Hematopoietic multipotent progenitor cell treated with erythropoietin and hydrocortisone succinate and interleukin-3 and kit ligand, for 8 days (in vitro differentiated cells): ENCODE data around the gene MPZL1.

Source experiments
- DNase-seq: peaks from one replicate; pipeline ENCODE4 v3.0.0-alpha.2; 2015

MPZL1 gene

DNA sequence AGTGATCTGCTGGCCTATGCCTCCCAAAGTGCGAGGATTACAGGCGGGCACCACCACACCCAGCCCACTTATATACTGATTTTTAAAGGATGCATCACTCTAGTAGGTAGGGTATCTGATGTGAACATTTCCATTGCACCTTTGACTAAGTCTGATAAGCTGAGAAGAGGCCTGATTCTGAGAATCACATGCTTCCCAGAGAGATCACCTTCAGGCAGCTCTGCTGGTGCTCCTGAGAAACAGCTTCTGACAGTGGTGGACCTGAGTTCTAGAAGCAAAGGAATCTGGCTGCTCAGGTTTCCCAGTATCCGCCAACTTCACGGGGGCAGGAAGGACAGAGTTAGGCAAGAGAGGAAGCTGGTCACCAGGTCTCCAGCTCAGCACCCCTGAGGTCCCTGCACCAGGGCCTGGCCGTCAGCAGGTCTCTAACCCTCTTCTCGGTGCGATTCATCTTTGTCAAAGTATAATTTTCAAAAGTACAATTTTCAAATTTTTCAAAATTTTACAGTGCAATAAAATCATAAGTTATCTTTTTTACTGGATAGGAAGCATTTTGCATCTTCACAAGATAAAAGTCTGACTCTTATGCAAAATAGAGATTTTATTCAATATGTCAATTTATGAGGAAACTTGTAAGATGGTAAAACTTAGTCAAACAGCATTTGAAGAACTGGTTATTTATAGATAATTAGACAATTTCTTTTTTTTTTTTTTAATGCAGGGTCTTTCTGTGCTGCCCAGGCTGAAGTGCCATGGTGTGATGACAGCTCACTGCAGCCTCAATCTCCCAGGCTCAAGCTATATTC is 25.8 kb upstream of the MPZL1 start:
- DNase-seq = no peak

DNA sequence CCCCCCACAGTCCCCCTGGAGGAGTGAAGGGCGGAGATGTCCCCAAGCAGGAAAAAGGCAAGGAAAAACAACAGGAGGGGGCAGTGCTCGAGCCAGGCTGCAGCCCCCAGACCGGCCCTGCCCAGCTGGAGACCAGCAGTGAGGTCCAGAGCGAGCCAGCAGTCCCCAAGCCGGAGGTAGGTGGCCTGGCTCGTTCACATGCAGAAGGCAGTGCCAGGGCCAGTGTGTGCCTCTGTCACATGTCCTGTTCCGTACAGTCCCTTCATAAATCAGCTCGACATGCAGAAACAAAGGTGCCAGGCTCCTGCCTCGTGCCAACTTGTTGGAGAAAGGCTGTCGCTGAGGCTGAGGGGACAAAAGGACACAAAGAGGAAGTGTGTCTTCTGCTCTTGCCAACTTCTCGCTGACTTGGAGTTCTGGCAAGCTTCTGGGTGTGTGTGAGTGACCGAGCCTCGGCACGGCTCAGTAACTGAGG is 24.1 kb upstream of the MPZL1 start:
- DNase-seq = no peak

DNA sequence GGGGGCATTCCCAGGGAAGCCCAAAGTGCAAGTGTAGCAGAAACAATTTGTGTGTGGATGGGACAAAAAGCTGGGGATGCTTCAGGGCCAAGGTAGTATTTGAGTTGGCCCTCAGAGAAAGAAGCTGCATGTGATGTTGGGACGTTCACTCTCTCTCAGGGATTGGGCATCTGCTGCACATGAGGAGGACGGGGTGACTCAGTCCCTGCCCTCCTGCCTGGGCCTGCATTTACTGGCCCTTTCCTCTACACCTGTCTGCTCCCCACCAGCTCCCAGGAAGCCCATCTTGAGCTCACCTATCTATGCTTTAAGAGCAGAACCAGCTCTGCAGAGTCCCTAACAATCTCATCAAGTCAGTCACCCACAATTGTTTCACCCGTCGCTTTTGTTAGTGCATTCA is 23.5 kb upstream of the MPZL1 start:
- no peak for DNase-seq

DNA sequence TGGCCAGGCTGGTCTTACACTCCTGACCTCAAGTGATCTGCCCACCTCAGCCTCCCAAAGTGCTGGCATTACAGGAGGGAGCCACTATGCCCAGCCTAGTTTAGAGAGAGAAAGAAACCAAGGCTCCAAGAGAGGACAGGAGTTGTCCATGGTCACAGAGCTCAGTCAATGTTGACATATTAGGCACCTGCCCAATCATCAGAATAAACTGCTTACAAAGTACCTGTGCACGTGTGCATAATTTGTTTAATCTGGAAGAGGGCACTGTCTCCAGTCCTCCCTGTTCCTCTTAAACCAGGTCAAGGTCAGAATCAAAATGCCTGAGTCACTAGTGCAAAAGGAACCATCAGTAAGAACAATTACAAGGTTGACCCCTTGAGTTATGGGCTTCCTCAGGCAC is 20.3 kb upstream of the MPZL1 start:
- DNase-seq = no peak

DNA sequence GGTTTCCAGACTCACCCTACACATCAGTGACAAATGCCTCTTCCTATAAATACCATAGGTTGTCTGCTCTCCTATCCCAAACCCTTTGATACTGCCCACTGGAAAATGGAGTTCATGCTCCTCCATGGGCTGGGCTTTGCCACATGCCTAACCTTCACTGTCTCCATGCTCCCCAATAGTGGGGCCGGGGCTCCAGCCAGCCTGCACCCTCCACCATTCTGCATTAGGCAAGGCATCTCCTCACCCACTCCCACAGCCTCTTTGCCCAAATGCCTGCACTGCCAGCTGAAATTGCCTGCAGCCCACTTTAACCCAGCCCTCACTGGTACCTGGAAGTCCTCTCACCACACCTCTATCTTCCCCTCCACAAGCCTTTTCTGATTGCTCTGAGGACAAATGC is 18.2 kb upstream of the MPZL1 start:
- no peak for DNase-seq

DNA sequence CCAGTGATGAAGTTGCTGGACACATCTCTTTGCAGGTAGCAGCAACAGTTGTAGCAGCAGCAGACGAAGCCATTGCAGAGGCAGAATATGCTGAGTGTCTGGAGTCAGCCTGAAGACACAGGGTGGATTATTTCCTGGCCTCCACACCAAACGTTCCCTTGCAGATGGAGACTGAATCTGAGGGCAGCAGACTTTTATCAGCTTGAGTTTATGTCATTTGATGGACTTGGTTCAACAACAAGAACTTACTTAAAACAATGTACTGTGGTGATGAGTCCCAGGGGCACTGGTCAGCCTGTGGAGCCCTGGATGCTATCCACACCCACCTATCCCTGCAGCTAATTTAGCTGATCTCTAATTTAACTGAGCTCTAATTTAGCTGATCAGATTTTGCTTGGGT is 17.1 kb upstream of the MPZL1 start:
- no peak for DNase-seq

DNA sequence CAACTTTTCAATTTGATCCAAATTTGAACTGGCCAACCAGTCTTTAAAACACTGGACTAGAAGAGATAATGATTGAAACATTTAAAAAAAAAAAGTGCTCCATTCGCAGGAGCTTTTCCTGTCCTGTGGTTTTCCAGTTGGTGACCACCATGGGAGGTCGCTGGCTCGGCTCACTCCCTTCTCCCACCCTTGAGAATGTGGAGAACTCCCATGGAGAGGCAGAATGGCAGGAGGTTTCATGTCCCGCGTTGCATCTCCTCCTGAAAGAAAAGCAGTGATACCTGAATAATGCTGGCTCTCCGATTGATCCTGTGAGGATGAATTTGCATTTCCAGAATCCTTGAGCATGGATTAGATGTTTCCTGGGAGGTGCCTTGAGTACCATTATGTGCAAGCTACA is 16.5 kb upstream of the MPZL1 start:
- no peak for DNase-seq

DNA sequence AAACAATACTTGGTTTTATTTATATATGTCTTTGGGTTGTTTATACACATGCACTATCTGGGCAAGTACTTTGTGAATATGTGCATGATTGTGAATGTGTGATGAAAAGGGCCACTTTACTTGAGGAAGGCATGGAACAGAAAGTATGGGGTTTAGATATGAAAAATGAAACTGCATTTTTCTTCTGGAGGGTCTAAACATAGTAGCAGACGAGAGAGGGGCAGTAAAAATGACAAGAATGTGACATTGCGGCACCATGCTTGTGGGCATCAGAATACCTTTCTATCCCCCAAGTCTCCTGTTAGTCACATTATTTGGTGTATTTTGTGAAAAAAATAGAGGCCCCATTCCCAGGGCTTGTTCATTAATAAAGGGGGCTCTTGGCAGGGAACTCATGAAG is 15.4 kb upstream of the MPZL1 start:
- DNase-seq = no peak

DNA sequence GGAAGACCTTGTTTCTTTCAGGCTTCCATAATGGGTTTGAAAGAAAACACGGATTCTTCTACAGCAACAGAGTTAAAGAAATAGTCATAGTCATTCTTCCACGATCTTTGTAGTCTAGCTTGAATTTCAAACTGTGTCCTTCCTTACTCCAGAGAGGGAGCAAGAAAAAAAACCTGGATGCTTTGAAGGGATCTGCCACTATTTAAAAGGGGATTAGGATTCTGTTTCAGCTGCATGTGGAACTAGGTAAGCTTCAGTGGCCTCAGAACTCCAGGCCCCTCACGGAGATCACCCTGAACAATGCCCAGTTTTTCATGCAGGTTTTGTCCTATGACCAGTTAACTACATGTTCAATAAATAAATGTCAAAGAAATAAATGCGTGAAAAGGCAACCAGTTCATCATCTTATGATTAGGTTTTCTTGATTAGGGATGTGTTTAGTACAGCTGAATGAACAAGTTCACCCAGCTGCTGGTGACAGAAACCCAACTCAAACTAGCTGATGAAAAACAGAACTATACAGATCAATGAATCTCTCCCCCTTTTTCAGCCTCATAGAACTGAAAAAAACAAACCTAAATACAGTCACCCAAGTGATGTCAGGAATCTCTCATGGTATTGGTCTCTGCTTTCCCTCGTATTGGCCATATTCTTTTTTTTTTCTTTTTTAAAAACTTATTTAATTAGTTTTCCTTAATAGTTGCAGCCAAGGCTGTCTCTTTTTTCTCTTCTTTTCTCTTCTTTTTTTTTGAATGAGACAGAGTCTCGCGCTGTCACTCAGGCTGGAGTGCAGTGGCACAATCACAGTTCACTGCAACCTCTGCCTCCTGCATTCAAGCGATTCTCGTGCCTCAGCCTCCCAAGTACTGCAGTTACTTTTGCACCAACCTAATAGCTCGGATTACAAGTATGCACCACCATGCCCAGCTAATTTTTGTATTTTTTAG is 14.6 kb upstream of the MPZL1 start:
- no peak for DNase-seq

DNA sequence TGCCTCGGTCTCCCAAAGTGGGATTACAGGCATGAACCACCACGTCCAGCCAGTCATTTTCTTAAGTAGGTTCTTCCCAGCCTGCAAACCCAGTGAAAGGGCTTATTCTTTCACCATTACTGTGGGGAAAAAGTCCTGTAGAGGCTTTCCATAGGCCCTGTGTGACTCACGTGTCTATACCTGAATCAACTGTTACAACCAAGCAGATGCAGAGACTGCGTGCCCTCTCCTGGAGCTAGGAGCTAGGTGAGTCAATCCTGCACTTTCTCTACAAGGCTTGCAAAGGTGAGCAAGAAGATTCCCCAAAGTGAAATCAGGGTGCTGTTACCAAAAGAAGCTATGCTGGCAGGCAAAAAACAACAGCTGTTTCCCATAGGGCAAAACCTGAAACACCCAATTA is 13.8 kb upstream of the MPZL1 start:
- DNase-seq = no peak

DNA sequence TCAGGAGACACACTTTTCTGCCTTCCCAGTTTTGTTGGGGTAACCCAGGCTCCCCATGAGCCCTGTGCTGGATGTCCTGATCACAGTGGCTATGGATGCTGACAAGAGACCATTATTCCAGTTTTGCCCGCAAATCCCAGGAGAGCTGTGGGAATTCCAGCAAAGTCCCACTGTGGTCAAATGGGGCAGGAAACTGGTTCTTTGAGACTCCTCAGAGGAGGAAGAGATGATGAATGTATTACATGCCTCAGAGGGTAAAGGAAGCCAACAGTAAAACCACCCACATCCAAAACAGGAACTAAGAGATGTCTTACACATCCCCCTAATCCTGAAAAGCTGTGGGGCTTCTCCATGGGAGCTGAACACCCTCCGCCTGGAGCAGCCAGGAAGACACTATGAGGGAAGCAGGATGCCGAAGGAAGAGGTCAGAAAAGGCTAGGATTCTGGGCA is 12.8 kb upstream of the MPZL1 start:
- no peak for DNase-seq

DNA sequence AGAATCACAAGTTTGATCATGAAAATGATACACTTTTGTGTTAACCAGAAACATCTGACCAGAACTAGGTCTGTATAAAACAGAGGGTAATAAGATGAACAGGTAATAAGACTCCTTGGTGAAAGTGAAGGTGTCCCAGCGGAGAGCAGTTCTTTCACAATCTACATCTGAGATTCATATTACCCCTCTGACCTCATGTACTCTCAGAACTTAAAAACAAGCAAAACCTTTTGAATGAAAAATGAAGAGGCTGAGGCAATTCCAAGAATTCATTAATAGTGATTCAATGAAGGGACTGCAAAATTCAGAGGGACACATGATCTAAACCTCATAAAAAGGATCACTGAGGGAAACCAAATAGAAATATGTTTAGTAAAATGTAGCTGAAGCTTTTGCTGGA is 10.9 kb upstream of the MPZL1 start:
- DNase-seq = no peak

DNA sequence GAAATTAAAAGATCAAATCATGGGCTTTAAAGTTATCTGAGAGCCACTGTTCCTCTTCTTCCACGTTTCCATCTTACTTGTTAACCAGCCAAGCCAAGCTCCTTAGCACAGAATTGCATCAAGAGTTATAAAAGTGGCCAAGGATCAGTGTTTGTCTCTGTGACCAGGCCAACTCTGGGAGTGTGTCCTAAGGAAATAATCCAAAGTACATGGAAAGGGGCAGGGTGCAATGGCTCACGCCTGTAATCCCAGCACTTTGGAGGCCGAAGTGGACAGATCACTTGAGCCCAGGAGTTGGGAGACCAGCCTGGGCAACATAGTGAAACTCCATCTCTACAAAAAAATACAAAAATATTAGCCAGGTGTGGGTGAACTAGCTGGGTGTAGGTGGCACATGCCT is 10.0 kb upstream of the MPZL1 start:
- DNase-seq = no peak

DNA sequence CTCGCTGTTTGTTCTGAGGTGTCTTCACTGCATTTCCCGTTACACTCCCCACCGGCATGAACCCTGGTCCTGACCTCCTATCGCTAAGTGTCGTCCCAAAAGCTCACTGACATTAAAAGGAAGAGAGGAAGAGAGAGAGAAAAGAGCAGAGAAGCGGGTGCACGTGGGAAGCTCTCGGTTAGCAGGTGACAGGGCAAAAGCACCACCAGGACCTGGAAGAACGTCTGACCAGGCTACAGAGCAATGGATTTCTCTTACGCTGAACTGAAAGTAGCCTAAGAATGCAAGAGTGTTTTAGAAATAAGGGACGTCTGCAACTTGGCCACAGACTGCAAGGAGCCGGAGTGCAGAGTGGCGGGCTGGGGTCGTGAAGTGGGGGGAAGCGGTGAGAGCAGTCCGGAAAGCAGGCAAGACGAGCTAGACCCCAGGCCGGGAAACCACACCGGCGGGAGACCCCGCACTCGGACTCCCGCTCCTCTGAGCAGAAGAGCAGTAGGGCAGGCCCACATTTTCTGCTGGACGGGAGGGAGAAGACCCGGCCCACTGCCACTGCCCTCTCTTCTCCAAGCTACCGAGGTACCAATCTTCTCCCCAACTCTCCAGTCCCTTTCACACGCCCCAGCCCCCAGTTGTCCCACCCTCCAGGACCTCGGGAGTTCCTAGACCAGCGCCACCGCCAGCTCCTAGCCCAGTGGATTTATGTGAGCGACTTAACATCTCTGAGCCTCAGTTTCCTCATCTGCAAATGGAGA is 8.3 kb upstream of the MPZL1 start:
- DNase-seq = peak; percentile 32

DNA sequence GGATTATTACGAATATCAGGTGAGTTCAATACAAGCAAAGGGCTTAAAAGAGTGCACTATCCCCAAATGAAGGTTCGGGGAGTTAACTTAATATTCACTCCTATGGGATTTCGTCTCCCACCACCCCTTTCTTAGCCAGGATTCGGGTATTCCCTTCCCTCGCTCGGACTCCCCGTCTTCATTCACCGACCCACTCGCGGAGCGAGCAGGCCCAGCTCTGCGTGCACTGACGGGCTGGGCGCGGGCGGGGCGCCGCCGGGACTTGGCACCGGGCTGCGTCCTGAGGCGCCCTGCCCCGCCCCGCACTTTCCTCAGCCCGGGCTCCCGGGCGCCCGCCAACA is 7.7 kb upstream of the MPZL1 start:
- peak; percentile 86 for DNase-seq

DNA sequence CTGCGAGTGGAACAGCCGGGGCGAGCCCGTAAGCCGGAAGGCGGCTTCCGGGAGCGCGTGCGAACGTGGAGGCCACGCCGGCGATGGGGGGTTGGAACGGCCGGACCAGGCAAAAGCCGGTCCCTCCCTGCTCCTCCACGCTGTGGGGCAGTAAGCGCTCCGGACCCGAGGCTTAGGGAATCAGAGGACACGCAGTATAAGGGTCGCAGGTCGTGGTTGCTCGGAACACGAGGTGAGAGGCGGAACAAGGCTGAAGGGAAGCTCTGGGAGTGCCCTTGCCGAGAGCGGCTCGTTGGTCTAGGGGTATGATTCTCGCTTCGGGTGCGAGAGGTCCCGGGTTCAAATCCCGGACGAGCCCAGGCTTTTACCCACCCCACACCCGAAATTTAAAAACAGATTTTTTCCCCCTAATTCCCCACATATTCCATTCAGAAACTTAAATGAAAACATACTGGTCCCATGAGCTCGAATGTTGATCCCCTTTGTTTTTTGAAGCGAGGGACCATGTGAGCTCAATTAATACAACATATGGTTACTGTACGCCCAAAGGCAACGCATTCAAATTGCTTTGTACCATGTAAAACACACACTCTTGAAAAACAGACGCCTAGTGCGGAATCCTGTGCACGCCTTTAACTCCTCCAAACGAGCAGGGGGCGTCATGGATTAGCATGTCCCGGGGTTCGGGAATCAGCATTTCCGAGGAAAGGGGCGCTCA is 7.2 kb upstream of the MPZL1 start:
- peak; percentile 90 for DNase-seq

DNA sequence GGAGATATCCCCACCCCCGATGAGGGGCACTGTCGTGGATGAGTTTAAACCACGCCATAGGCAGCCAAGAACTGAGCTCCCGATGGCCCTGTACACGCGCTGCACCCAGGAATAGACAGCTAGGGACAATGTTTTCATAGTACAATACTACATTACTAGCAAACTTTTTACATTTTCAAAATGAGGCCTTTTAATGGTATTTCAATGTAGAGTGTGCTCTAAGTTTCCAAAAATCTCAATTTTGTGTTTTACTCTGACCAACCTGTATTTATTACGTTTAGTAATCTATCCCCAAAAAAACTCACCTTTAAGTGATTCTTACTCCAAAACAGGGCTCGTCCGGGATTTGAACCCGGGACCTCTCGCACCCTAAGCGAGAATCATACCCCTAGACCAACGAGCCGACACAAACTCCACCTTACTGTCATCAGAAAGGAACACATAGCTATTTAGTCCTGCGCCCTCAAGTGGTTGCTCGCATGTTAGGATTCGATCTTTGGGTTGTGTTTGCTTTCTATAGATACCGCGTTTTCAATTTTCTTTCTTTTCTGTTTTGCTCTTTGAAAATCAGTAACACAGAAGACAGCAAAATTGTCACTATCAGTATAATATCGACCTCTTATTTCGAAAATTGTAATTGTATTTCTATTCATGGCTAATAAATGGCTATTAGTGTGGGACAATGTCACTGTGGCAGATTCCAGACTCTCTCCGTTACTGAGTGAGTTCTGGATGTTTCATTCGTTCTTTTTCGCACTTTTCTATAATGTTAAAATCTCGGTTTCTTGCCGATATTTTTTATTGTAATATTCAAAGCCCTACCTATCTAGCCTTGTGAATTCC is 6.4 kb upstream of the MPZL1 start:
- peak; percentile 93 for DNase-seq

DNA sequence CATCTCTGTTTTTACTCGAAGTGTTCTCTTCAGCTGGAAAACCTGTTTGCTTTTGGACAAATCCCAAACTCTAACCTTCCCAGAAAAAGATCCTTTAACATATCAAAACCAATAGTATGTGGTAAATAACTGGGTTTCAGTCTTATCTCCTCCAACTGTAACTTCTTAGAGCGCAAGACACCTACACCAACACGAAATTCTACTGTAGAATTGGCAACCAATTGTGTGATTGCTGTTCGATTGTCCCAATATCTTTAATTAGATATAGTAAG is 5.8 kb upstream of the MPZL1 start:
- DNase-seq = no peak

DNA sequence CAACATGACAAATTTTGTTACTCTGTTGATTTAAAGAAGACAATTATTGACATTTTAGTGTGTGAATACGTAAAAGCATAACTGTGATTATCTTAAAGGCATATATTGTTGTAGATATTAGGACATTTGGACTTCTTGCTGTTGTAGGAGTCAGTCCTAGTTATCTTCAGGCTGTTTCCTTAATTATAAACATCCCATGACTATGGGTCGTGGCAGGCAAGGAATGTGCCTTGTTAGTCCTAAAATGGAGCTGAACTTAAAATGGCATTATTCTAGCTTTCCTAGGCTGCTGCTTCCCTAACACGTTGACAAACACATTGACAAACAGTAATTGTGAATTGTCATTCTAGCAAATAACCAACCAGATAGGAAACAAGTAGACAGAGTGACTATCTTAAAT is 4.4 kb upstream of the MPZL1 start:
- DNase-seq = no peak

DNA sequence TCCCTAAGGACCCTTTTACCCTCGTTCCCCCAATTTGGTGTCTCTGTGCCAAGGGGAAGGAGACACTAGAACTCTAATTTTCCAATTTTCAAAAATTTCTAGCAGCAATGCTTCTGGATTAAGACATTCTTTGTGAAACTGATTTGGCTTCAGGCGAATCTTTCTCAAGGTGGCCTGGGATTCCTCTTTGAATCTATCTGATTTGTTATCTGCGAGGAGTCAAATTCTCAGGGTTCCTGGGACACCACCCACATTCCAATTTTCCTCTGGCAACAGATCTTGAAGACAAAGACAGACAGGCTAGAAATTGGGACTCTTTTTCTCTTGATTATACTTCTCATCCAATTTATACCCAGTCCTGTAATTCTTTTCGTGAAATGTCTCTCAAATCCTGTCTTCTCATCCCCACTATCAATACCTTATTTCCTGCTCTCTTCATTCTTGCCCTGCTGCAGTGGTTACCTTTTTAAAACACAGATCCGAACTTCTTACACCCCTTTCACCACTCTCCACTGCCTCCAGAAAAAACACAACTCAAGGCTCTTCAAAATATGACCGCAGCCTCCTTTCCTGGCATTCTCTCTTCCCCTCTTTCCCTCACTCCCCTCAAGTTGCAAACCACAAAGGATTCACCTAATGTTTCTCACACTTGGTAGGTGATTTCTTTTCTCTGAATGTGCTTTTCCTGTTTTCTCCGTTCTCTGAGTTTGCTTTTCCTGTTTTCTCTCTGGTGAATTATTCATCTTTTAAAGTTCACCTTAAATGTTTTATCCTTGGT is 2.7 kb upstream of the MPZL1 start:
- no peak for DNase-seq
